HepG2 (cell line): Measurements from ENCODE around the gene MXRA7. TPM values are rescaled to one million over a fixed set of nuclear protein-coding genes. Genes with fewer than 3 reads are reported as not detected.
A peak's percentile ranks its signal among the peaks of the same experiment; 100 is the strongest.

ENCODE experiments used
- ATF3 ChIP-seq: sonication (generic); formaldehyde crosslinking; IDR thresholded peaks from 2 replicates; pipeline ENCODE4 v1.4.0; 2020; ENCODE audit warnings: missing genetic modification reagents
- CAMTA2 ChIP-seq: sonication (generic); formaldehyde crosslinking; IDR thresholded peaks from 2 replicates; pipeline ENCODE4 v1.4.0; 2020; ENCODE audit warnings: mild to moderate bottlenecking, missing genetic modification reagents, borderline replicate concordance
- GLI4 ChIP-seq: sonication (generic); formaldehyde crosslinking; IDR thresholded peaks from 2 replicates; pipeline ENCODE4 v1.5.1; 2020; ENCODE audit warnings: missing genetic modification reagents, mild to moderate bottlenecking, moderate library complexity, borderline replicate concordance
- HMG20B ChIP-seq: conservative IDR thresholded peaks from 2 replicates; pipeline ENCODE4 v1.6.1; 2016; ENCODE audit warnings: missing genetic modification reagents, missing compliant biosample characterization
- NFAT5 ChIP-seq: sonication (generic); formaldehyde crosslinking; IDR thresholded peaks from 2 replicates; pipeline ENCODE4 v1.4.0; 2020; ENCODE audit warnings: missing genetic modification reagents
- PAF1 ChIP-seq: IDR thresholded peaks from 2 replicates; pipeline ENCODE4 v1.6.1; 2016; ENCODE audit warnings: missing genetic modification reagents, missing compliant biosample characterization
- TFDP1 ChIP-seq: IDR thresholded peaks from 2 replicates; pipeline ENCODE4 v1.6.1; 2016; ENCODE audit warnings: missing compliant biosample characterization, missing genetic modification reagents, borderline replicate concordance
- YY1 ChIP-seq: IDR thresholded peaks from 2 replicates; pipeline ENCODE4 v1.6.1; 2011; ENCODE audit warnings: low read length, low read depth, moderate library complexity, mild to moderate bottlenecking; ENCODE audit not compliant: insufficient read depth, insufficient replicate concordance
- ZKSCAN5 ChIP-seq: sonication (generic); formaldehyde crosslinking; IDR thresholded peaks from 2 replicates; pipeline ENCODE4 v1.5.1; 2020; ENCODE audit warnings: mild to moderate bottlenecking, missing genetic modification reagents
- ZNF160 ChIP-seq: sonication (generic); formaldehyde crosslinking; IDR thresholded peaks from 2 replicates; pipeline ENCODE4 v1.8.0; 2022; ENCODE audit warnings: mild to moderate bottlenecking, inconsistent platforms, missing genetic modification reagents
- ZNF18 ChIP-seq: sonication (generic); formaldehyde crosslinking; IDR thresholded peaks from 2 replicates; pipeline ENCODE4 v1.8.0; 2022; ENCODE audit warnings: mild to moderate bottlenecking, missing genetic modification reagents; ENCODE audit not compliant: insufficient replicate concordance
- ZNF256 ChIP-seq: sonication (generic); formaldehyde crosslinking; conservative IDR thresholded peaks from 2 replicates; pipeline ENCODE4 v1.4.0; 2020; ENCODE audit warnings: missing genetic modification reagents
- ZNF382 ChIP-seq: sonication (generic); formaldehyde crosslinking; IDR thresholded peaks from 2 replicates; pipeline ENCODE4 v1.5.0; 2020; ENCODE audit warnings: missing genetic modification reagents, mild to moderate bottlenecking, borderline replicate concordance
- ZNF512 ChIP-seq: sonication (generic); formaldehyde crosslinking; IDR thresholded peaks from 2 replicates; pipeline ENCODE4 v1.4.0; 2020; ENCODE audit warnings: mild to moderate bottlenecking, missing genetic modification reagents
- ZNF749 ChIP-seq: sonication (generic); formaldehyde crosslinking; IDR thresholded peaks from 2 replicates; pipeline ENCODE4 v1.8.0; 2022; ENCODE audit warnings: mild to moderate bottlenecking, missing genetic modification reagents, moderate library complexity, borderline replicate concordance
- ZNF770 ChIP-seq: sonication (generic); formaldehyde crosslinking; IDR thresholded peaks from 2 replicates; pipeline ENCODE4 v1.5.0; 2020; ENCODE audit warnings: mild to moderate bottlenecking, missing genetic modification reagents
- polyA plus RNA-seq, 8 experiments: library from polyadenylated mRNA; depleted of rRNA in 3 of 8; stranded (reverse) in 7 of 8; unstranded in 1 of 8; fragments of >200 nt; fragmentation: Illumina TruSeq in 4 of 8; extraction: Trizol in 4 of 8; gene quantifications; 2 replicates each; pipeline versions ENCODE4 v1.2.1 to v1.2.3, GENCODE V29; 2011 to 2016; ENCODE audit warnings: low read depth in 4 of 8, missing spikeins in 1 of 8, mixed read lengths in 1 of 8; ENCODE audit not compliant: insufficient read depth in 1 of 8
- total RNA-seq, 5 experiments: library from RNA; depleted of rRNA; stranded (reverse); fragments of >200 nt; fragmentation: Illumina TruSeq; extraction: Trizol; gene quantifications; 2 replicates each; pipeline ENCODE4 v1.2.3, GENCODE V29; 2016; ENCODE audit warnings: low read depth in 1 of 5

MXRA7 gene
- total and polyA plus RNA-seq, 2 of the 13 experiments (the other 11 are each of a cell fraction or from before 2014, with no cell fraction given) = 44.8 to 112 TPM

- TF ChIP-seq CAMTA2 (CRISPR knock-in tag) (peak; percentile 95; the same call in 1 of the 2 replicates), ZNF382 (CRISPR knock-in tag) (no peak), YY1 (peak; percentile 99), ZNF256 (CRISPR knock-in tag) (peak; percentile 84), GLI4 (CRISPR knock-in tag) (no peak), TFDP1 (CRISPR knock-in tag) (peak; percentile 98), ZNF749 (peak; percentile 67), NFAT5 (peak; percentile 26; the same call in 1 of the 2 replicates), ZNF160 (peak; percentile 94), ZNF512 (CRISPR knock-in tag) (no peak), ATF3 (no peak), ZNF18 (CRISPR knock-in tag) (peak; percentile 88), ZKSCAN5 (CRISPR knock-in tag) (peak; percentile 65; the same call in 1 of the 2 replicates), ZNF770 (no peak), PAF1 (CRISPR knock-in tag) (no peak; the same call in 1 of the 2 replicates), HMG20B (CRISPR knock-in tag) (peak; percentile 47; the same call in 1 of the 2 replicates)
These were observed 26.4 kb upstream of the MXRA7 start, which contains the start of gene SRSF2 (continued) for GRCh38 chr17:76737082-76737675.
